NB4 (cell line): Measurements from ENCODE around the gene TFR2.
A peak's percentile ranks its signal among the peaks of the same experiment; 100 is the strongest.

Source experiments
- POLR2A ChIP-seq: IDR thresholded peaks from 2 replicates; pipeline ENCODE4 v1.6.1; 2011; ENCODE audit warnings: mild to moderate bottlenecking; ENCODE audit not compliant: insufficient read length; ENCODE audit errors: extremely low read depth
- TF ChIP-seq, protein P1 (sequence below): IDR thresholded peaks from one replicate; pipeline ENCODE4 v1.5.1; 2012; ENCODE audit warnings: low read depth, low read length
- TF ChIP-seq, protein P2 (sequence below): IDR thresholded peaks from 2 replicates; pipeline ENCODE4 v1.6.1; 2011; ENCODE audit warnings: low read depth, low read length

DNA sequence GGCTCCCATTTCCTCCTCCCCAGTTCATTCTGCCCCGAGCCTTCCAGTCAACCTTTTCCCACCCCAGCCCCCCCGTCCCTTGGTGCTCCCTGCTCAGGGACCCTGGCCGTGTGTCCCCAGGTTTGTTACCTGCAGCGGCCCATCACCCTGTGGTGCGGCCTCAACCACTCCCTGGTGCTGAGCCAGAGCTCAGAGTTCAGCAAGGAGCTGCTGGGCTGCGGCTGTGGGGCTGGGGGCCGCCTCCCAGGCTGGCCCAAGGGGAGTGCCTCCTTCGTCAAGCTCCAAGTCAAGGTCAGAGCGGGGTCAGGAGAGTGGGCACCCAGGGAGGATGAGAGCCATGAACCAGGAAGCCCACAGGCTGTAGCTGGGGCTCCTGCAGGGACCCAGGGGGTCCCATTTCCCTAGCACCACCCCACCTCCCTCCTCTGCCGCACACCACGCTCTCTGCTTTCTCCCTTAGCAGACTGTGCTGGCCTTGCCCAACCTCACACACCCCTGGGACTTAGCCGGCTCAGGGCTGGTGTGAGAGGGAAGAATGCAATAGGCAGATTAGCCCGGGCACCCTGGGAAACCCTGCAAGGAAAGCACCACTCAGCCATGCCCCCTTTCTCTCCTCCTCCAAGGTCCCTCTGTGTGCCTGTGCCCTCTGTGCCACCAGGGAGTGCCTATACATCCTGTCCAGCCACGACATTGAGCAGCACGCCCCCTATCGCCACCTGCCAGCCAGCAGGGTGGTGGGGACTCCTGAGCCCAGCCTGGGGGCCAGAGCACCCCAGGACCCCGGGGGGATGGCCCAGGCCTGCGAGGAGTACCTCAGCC lies 41.2 kb downstream of the TFR2 start:
- TF ChIP-seq, protein P1, sequence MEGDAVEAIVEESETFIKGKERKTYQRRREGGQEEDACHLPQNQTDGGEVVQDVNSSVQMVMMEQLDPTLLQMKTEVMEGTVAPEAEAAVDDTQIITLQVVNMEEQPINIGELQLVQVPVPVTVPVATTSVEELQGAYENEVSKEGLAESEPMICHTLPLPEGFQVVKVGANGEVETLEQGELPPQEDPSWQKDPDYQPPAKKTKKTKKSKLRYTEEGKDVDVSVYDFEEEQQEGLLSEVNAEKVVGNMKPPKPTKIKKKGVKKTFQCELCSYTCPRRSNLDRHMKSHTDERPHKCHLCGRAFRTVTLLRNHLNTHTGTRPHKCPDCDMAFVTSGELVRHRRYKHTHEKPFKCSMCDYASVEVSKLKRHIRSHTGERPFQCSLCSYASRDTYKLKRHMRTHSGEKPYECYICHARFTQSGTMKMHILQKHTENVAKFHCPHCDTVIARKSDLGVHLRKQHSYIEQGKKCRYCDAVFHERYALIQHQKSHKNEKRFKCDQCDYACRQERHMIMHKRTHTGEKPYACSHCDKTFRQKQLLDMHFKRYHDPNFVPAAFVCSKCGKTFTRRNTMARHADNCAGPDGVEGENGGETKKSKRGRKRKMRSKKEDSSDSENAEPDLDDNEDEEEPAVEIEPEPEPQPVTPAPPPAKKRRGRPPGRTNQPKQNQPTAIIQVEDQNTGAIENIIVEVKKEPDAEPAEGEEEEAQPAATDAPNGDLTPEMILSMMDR: peak; percentile 19
- TF ChIP-seq, protein P2, sequence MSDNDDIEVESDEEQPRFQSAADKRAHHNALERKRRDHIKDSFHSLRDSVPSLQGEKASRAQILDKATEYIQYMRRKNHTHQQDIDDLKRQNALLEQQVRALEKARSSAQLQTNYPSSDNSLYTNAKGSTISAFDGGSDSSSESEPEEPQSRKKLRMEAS: peak; percentile 31; the same call in 1 of the 2 replicates
- TF ChIP-seq POLR2A: no peak
